ENCODE results near the gene CAD. TPM values are rescaled to one million over a fixed set of nuclear protein-coding genes. Genes with fewer than 3 reads are reported as not detected.

CAD gene
- total RNA-seq, 1 experiment from 2014 or later = 114 TPM

- DNase-seq (ENCODE audit: low read depth, low spot score) = no peak
- intact Hi-C loops (cut with micrococcal nuclease) = loop anchor here (10.0 kb wide), 1 partner anchor 234 kb away; no protein-coding TSS in a partner anchor
- no peaks in the 10 kb centered on the region for H3K4me1 ChIP-seq (ENCODE audit: control insufficient read depth in 1 of 2, insufficient read depth in 2 of 2, low read length in 2 of 2)
- H3K4me3 ChIP-seq (replicated peaks in 1 of 2; ENCODE audit: low read depth in 1 of 2, low read length in 2 of 2) = no peak overlapping the region
- H3K36me3 ChIP-seq (ENCODE audit: control insufficient read depth in 1 of 2, insufficient read depth in 2 of 2, low read length in 2 of 2) = peaks cover 6 to 25% of the 10 kb centered on the region in 2 experiments; a peak in 1 of 4 replicates
- ATAC-seq = peak; percentile 37; the same call in 1 of the 2 replicates
- H3K27ac ChIP-seq (ENCODE audit: low read depth, low read length) = no peak overlapping the region
- no peak for TF ChIP-seq JUND (IDR thresholded peaks at IDR 0.05)
- ChIA-PET RAD21 (ENCODE audit: low non-redundant PET in 1 of 2, low total read pairs in 2 of 2, uncharacterized antibody in 2 of 2, unreplicated experiment in 2 of 2) (no interaction called here), POLR2A (no interaction called here), CTCF (no interaction called here)
- H2AFZ ChIP-seq (ENCODE audit: low read depth, low read length, poor library complexity, severe bottlenecking) = no peak overlapping the region
- no peaks in the 10 kb centered on the region for H4K20me1 ChIP-seq (ENCODE audit: insufficient read depth)
- H3K79me2 ChIP-seq (ENCODE audit: insufficient read depth, low read length) = no peaks in the 10 kb centered on the region
- H3K9me2 ChIP-seq (ENCODE audit: insufficient read depth) = no peaks in the 10 kb centered on the region
- H3K9me3 ChIP-seq (ENCODE audit: control insufficient read depth in 1 of 2, insufficient read depth in 1 of 2, low read depth in 1 of 2, low read length in 2 of 2) = no peaks in the 10 kb centered on the region
- no TSS peak for BruUV-seq (replicated peaks)
- no peaks in the 10 kb centered on the region for H3K27me3 ChIP-seq (ENCODE audit: insufficient read depth, low read length)
- no peak overlapping the region for H3K4me2 ChIP-seq (ENCODE audit: low read length)
- no peak overlapping the region for H3K9ac ChIP-seq (ENCODE audit: low read length)
These were observed 18.5 kb upstream of the CAD start for GRCh38 chr2:27198627-27199026.

- Histone ChIP-seq H3K27ac (ENCODE audit: low read depth, low read length) (no peak overlapping the region), H3K79me2 (ENCODE audit: insufficient read depth, low read length) (no peaks in the 10 kb centered on the region), H2AFZ (ENCODE audit: low read depth, low read length, poor library complexity, severe bottlenecking) (no peak overlapping the region), H3K4me1 (ENCODE audit: control insufficient read depth in 1 of 2, insufficient read depth in 2 of 2, low read length in 2 of 2) (no peaks in the 10 kb centered on the region), H3K36me3 (ENCODE audit: control insufficient read depth in 1 of 2, insufficient read depth in 2 of 2, low read length in 2 of 2) (peaks cover 8 to 29% of the 10 kb centered on the region in 2 experiments; a peak in 2 of 4 replicates), H4K20me1 (ENCODE audit: insufficient read depth) (no peaks in the 10 kb centered on the region), H3K4me3 (replicated peaks in 1 of 2; ENCODE audit: low read depth in 1 of 2, low read length in 2 of 2) (no peak overlapping the region), H3K9me2 (ENCODE audit: insufficient read depth) (no peaks in the 10 kb centered on the region), H3K4me2 (ENCODE audit: low read length) (no peak overlapping the region), H3K27me3 (ENCODE audit: insufficient read depth, low read length) (no peaks in the 10 kb centered on the region), H3K9ac (ENCODE audit: low read length) (no peak overlapping the region), H3K9me3 (ENCODE audit: control insufficient read depth in 1 of 2, insufficient read depth in 1 of 2, low read depth in 1 of 2, low read length in 2 of 2) (no peaks in the 10 kb centered on the region)
- DNase-seq (ENCODE audit: low read depth, low spot score) (no peak), ATAC-seq (no peak; the same call in 1 of the 2 replicates)
- intact Hi-C loops (cut with micrococcal nuclease) = loop anchor here (10.0 kb wide), 1 partner anchor 234 kb away; no protein-coding TSS in a partner anchor
- RAD21 ChIA-PET (ENCODE audit: low non-redundant PET in 1 of 2, low total read pairs in 2 of 2, uncharacterized antibody in 2 of 2, unreplicated experiment in 2 of 2) = no interaction called here
- CTCF ChIA-PET = no interaction called here
- POLR2A ChIA-PET = no interaction called here
- no TSS peak for BruUV-seq (replicated peaks)
- TF ChIP-seq TCF7L2 (IDR thresholded peaks at IDR 0.05; ENCODE audit: borderline replicate concordance, extremely low read depth, insufficient read depth, insufficient read length) (no peak), CTCF (IDR thresholded peaks at IDR 0.05 in 2 of 3, conservative IDR thresholded peaks at IDR 0.05 in 1 of 3; ENCODE audit: borderline replicate concordance in 1 of 3, insufficient read depth in 1 of 3, low read depth in 2 of 3, low read length in 2 of 3) (no peak), ZBTB33 (IDR thresholded peaks at IDR 0.05; ENCODE audit: extremely low read depth, insufficient replicate concordance, low read length) (no peak)
These were observed 17.9 kb upstream of the CAD start for GRCh38 chr2:27199241-27199640.

Measured in HCT116 (cell line).